H9 (cell line): Measurements from ENCODE around the gene SEBOX. TPM values are rescaled to one million over a fixed set of nuclear protein-coding genes. Genes with fewer than 3 reads are reported as not detected.

ENCODE experiments used
- DNase-seq: peaks from one replicate; pipeline ENCODE4 v3.0.0-alpha.2; 2017
- H2AFZ ChIP-seq: one replicate; pipeline ENCODE4 v1.6.1; 2013; ENCODE audit warnings: mild to moderate bottlenecking, low read length, control low read depth, moderate library complexity
- H2AK5ac ChIP-seq: 2 replicates; pipeline ENCODE4 v1.6.1; 2013; ENCODE audit warnings: low read length, control low read depth, mixed read lengths; ENCODE audit not compliant: insufficient read length
- H2BK120ac ChIP-seq: one replicate; pipeline ENCODE4 v1.6.1; 2013; ENCODE audit warnings: low read depth, mild to moderate bottlenecking, low read length, control low read depth, inconsistent platforms; ENCODE audit not compliant: poor library complexity, severe bottlenecking
- H2BK12ac ChIP-seq: 2 replicates; pipeline ENCODE4 v1.6.1; 2013; ENCODE audit warnings: low read length, control low read depth, mixed read lengths, low read depth; ENCODE audit not compliant: insufficient read length
- H2BK15ac ChIP-seq: 2 replicates; pipeline ENCODE4 v1.6.1; 2013; ENCODE audit warnings: low read depth, low read length, control low read depth
- H2BK20ac ChIP-seq: one replicate; pipeline ENCODE4 v1.6.1; 2013; ENCODE audit warnings: low read depth, mild to moderate bottlenecking, low read length, control low read depth, inconsistent platforms; ENCODE audit not compliant: poor library complexity, severe bottlenecking
- H2BK5ac ChIP-seq: 2 replicates; pipeline ENCODE4 v1.6.1; 2013; ENCODE audit warnings: low read length, control low read depth, mixed read lengths; ENCODE audit not compliant: insufficient read length
- H3K14ac ChIP-seq: 2 replicates; pipeline ENCODE4 v1.6.1; 2013; ENCODE audit warnings: low read length, control low read depth; ENCODE audit not compliant: insufficient read depth
- H3K18ac ChIP-seq: 2 replicates; pipeline ENCODE4 v1.6.1; 2013; ENCODE audit warnings: low read depth, mild to moderate bottlenecking, mixed read lengths, low read length, control low read depth; ENCODE audit not compliant: insufficient read length
- H3K23ac ChIP-seq: 2 replicates; pipeline ENCODE4 v1.6.1; 2013; ENCODE audit warnings: low read length, control low read depth, mixed read lengths, low read depth; ENCODE audit not compliant: insufficient read length
- H3K23me2 ChIP-seq: 2 replicates; pipeline ENCODE4 v1.6.1; 2013; ENCODE audit warnings: low read depth, mild to moderate bottlenecking, mixed read lengths, low read length, control low read depth; ENCODE audit not compliant: insufficient read length, poor library complexity, severe bottlenecking
- H3K27ac ChIP-seq: 2 replicates; pipeline ENCODE4 v1.5.1; 2013; ENCODE audit warnings: low read length, control low read depth, mixed read lengths, low read depth; ENCODE audit not compliant: insufficient read length
- H3K27me3 ChIP-seq: 2 replicates; pipeline ENCODE4 v1.6.1; 2013; ENCODE audit warnings: low read length, control low read depth, inconsistent platforms; ENCODE audit not compliant: insufficient read depth
- H3K4ac ChIP-seq: 2 replicates; pipeline ENCODE4 v1.6.1; 2013; ENCODE audit warnings: low read depth, mild to moderate bottlenecking, control low read depth, inconsistent platforms, low read length, moderate library complexity
- H3K4me1 ChIP-seq: 2 replicates; pipeline ENCODE4 v1.6.1; 2013; ENCODE audit warnings: low read length, control low read depth, inconsistent platforms; ENCODE audit not compliant: insufficient read depth
- H3K4me2 ChIP-seq: 2 replicates; pipeline ENCODE4 v1.6.1; 2013; ENCODE audit warnings: low read length, control low read depth, mixed read lengths; ENCODE audit not compliant: insufficient read length, insufficient read depth
- H3K56ac ChIP-seq: 2 replicates; pipeline ENCODE4 v1.6.1; 2013; ENCODE audit warnings: low read depth, mild to moderate bottlenecking, mixed read lengths, low read length, control low read depth; ENCODE audit not compliant: insufficient read length
- H3K79me1 ChIP-seq: 2 replicates; pipeline ENCODE4 v1.6.1; 2013; ENCODE audit warnings: low read depth, mild to moderate bottlenecking, moderate library complexity, low read length, control low read depth, inconsistent platforms; ENCODE audit not compliant: insufficient read depth, poor library complexity, severe bottlenecking
- H3K79me2 ChIP-seq: 2 replicates; pipeline ENCODE4 v1.6.1; 2013; ENCODE audit warnings: low read length, control low read depth, inconsistent platforms; ENCODE audit not compliant: insufficient read depth
- H3K9ac ChIP-seq: 2 replicates; pipeline ENCODE4 v1.6.1; 2013; ENCODE audit warnings: low read length, control low read depth, mixed read lengths; ENCODE audit not compliant: insufficient read length; ENCODE audit errors: extremely low read depth
- H3K9me3 ChIP-seq: one replicate; pipeline ENCODE4 v1.6.1; 2013; ENCODE audit warnings: low read depth, low read length, inconsistent platforms; ENCODE audit not compliant: control insufficient read depth
- H3T11ph ChIP-seq: one replicate; pipeline ENCODE4 v1.6.1; 2013; ENCODE audit warnings: mild to moderate bottlenecking, low read length, control low read depth, inconsistent platforms
- H4K20me1 ChIP-seq: one replicate; pipeline ENCODE4 v1.6.1; 2013; ENCODE audit not compliant: control insufficient read depth, insufficient read length, insufficient read depth
- H4K5ac ChIP-seq: 2 replicates; pipeline ENCODE4 v1.6.1; 2013; ENCODE audit warnings: low read depth, mild to moderate bottlenecking, mixed read lengths, low read length, control low read depth; ENCODE audit not compliant: insufficient read length
- H4K8ac ChIP-seq: replicated peaks from 2 replicates; pipeline ENCODE4 v1.6.1; 2013; ENCODE audit warnings: low read length, control low read depth, mixed read lengths, low read depth; ENCODE audit not compliant: insufficient read length
- H4K91ac ChIP-seq: 2 replicates; pipeline ENCODE4 v1.6.1; 2013; ENCODE audit warnings: low read depth, mild to moderate bottlenecking, moderate library complexity, mixed read lengths, low read length, control low read depth; ENCODE audit not compliant: insufficient read length
- H3K27ac Mint-ChIP-seq, 3 experiments: 2 replicates in 2 of 3; 3 replicates in 1 of 3; pipeline ENCODE4 v1.8.0; 2020 to 2021; ENCODE audit warnings: mixed read lengths in 3 of 3, mild to moderate bottlenecking in 1 of 3, moderate library complexity in 1 of 3
- H3K27me3 Mint-ChIP-seq: 2 replicates; pipeline ENCODE4 v1.8.0; 2021; ENCODE audit warnings: low read depth, mild to moderate bottlenecking, moderate library complexity, mixed read lengths
- H3K36me3 Mint-ChIP-seq, 3 experiments: 2 replicates in 2 of 3; 3 replicates in 1 of 3; pipeline ENCODE4 v1.8.0; 2020 to 2021; ENCODE audit warnings: low read depth in 3 of 3, mixed read lengths in 3 of 3; ENCODE audit not compliant: insufficient read depth in 1 of 3
- H3K4me1 Mint-ChIP-seq, 2 experiments: 2 replicates each; pipeline ENCODE4 v1.8.0; 2020; ENCODE audit warnings: mixed read lengths in 2 of 2
- H3K4me3 Mint-ChIP-seq, 2 experiments: 2 replicates in 1 of 2; 3 replicates in 1 of 2; pipeline ENCODE4 v1.8.0; 2020 to 2021; ENCODE audit warnings: mild to moderate bottlenecking in 2 of 2, mixed read lengths in 2 of 2, moderate library complexity in 1 of 2
- H3K9me3 Mint-ChIP-seq, 2 experiments: 2 replicates in 1 of 2; 3 replicates in 1 of 2; pipeline ENCODE4 v1.8.0; 2020; ENCODE audit warnings: mild to moderate bottlenecking in 2 of 2, mixed read lengths in 2 of 2, moderate library complexity in 1 of 2
- CTCF ChIP-seq: fragments of 200-600 bp; sonication (generic); conservative IDR thresholded peaks from 3 replicates; pipeline ENCODE4 v1.8.0; 2021; ENCODE audit warnings: antibody characterized with exemption, mild to moderate bottlenecking
- WGBS: extraction: QIAGEN DNeasy Blood & Tissue Kit; methylation state at CpG from one replicate; pipeline ENCODE4 v1.1.7; 2013; ENCODE audit warnings: missing lambda C conversion rate, low lambda C conversion rate, mixed read lengths; ENCODE audit not compliant: insufficient read length; ENCODE audit errors: extremely low coverage; 5-methylcytosine and 5-hydroxymethylcytosine counted together
- total RNA-seq: library from RNA; stranded (reverse); gene quantifications from 2 replicates; pipeline ENCODE4 v1.2.1, GENCODE V29; 2021

Gene SEBOX
- total RNA-seq, 1 experiment from 2014 or later = not detected

GRCh38 chr17:28319598-28319935 is 45.4 kb downstream of the SEBOX start:
- H3K27ac ChIP-seq = no peak overlapping the region
- H4K5ac ChIP-seq = no peak overlapping the region
- Mint-ChIP-seq H3K4me1 (peaks cover 45 to 48% of the 10 kb centered on the region in 2 experiments), H3K27ac (peak overlapping the region; percentile 59 to 99 (median 97)), H3K9me3 (no peaks in the 10 kb centered on the region; a peak in 1 of 5 replicates), H3K36me3 (peaks cover 16 to 24% (median 22%) of the 10 kb centered on the region in 3 experiments; a peak in 6 of 7 replicates), H3K27me3 (no peaks in the 10 kb centered on the region; the same call in 1 of the 2 replicates), H3K4me3 (peak overlapping the region; percentile 96)
- H3K14ac ChIP-seq = peak overlapping the region; percentile 89; the same call in 1 of the 2 replicates
- TF ChIP-seq CTCF = no peak
- no peak overlapping the region for H2BK20ac ChIP-seq
- H2AFZ ChIP-seq = no peak overlapping the region
- WGBS = no CpG with 5 or more reads among the region's 7 CpGs
- H2BK12ac ChIP-seq = no peak overlapping the region
- H2BK15ac ChIP-seq = no peak overlapping the region; the same call in 1 of the 2 replicates
- peak overlapping the region; percentile 89 for H3K9ac ChIP-seq
- H3T11ph ChIP-seq = no peak overlapping the region
- no peak overlapping the region for H4K8ac ChIP-seq
- H3K56ac ChIP-seq = no peak overlapping the region
- no peak overlapping the region for H4K91ac ChIP-seq
- H3K79me2 ChIP-seq = peaks cover 47% of the 10 kb centered on the region
- H3K4me1 ChIP-seq = peaks cover 6% of the 10 kb centered on the region
- no peak overlapping the region for H3K23ac ChIP-seq
- peaks cover 3% of the 10 kb centered on the region for H3K79me1 ChIP-seq
- no peak overlapping the region for H2BK120ac ChIP-seq
- H3K4me2 ChIP-seq = peak overlapping the region; percentile 97
- H3K9me3 ChIP-seq = no peaks in the 10 kb centered on the region
- no peaks in the 10 kb centered on the region for H4K20me1 ChIP-seq
- H2BK5ac ChIP-seq = no peak overlapping the region
- no peak for DNase-seq
- peak overlapping the region; percentile 55 for H3K18ac ChIP-seq
- no peak overlapping the region for H3K4ac ChIP-seq
- H3K27me3 ChIP-seq = no peaks in the 10 kb centered on the region
- peaks cover 28% of the 10 kb centered on the region for H3K23me2 ChIP-seq
- no peak overlapping the region for H2AK5ac ChIP-seq
